ENCODE results near the gene HDAC11. TPM values are rescaled to one million over a fixed set of nuclear protein-coding genes. Genes with fewer than 3 reads are reported as not detected.

HDAC11 gene
- total and polyA plus RNA-seq, 8 donors, result 14.0 to 22.0 (median 20.8) TPM

- DNase-seq (no peak), ATAC-seq (no peak)
- TF ChIP-seq, protein P1, sequence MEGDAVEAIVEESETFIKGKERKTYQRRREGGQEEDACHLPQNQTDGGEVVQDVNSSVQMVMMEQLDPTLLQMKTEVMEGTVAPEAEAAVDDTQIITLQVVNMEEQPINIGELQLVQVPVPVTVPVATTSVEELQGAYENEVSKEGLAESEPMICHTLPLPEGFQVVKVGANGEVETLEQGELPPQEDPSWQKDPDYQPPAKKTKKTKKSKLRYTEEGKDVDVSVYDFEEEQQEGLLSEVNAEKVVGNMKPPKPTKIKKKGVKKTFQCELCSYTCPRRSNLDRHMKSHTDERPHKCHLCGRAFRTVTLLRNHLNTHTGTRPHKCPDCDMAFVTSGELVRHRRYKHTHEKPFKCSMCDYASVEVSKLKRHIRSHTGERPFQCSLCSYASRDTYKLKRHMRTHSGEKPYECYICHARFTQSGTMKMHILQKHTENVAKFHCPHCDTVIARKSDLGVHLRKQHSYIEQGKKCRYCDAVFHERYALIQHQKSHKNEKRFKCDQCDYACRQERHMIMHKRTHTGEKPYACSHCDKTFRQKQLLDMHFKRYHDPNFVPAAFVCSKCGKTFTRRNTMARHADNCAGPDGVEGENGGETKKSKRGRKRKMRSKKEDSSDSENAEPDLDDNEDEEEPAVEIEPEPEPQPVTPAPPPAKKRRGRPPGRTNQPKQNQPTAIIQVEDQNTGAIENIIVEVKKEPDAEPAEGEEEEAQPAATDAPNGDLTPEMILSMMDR (IDR thresholded peaks at IDR 0.05), result no peak
- peaks cover 0 to 8% of the 10 kb centered on the region in 2 donors for H3K27me3 ChIP-seq
- no peaks in the 10 kb centered on the region for H3K4me1 ChIP-seq
- intact Hi-C loops (cut with DNase I), result no loop called here
- H3K36me3 ChIP-seq, result no peaks in the 10 kb centered on the region
- no peak overlapping the region for H3K27ac ChIP-seq
- H3K4me3 ChIP-seq, result no peak overlapping the region
- no peaks in the 10 kb centered on the region for H3K9me3 ChIP-seq
These were observed 36.6 kb downstream of the HDAC11 start for GRCh38 chr3:13516760-13517135.

- peaks cover 0 to 8% of the 10 kb centered on the region in 2 donors for H3K27me3 ChIP-seq
- DNase-seq (peak in 1 of 4 donors; percentile 62), ATAC-seq (no peak)
- TF ChIP-seq, protein P1 (IDR thresholded peaks at IDR 0.05), result no peak
- H3K4me1 ChIP-seq, result no peaks in the 10 kb centered on the region
- no peaks in the 10 kb centered on the region for H3K9me3 ChIP-seq
- H3K36me3 ChIP-seq, result no peaks in the 10 kb centered on the region
- no peak overlapping the region for H3K27ac ChIP-seq
- intact Hi-C loops (cut with DNase I), result no loop called here
- no peak overlapping the region for H3K4me3 ChIP-seq
These were observed 37.3 kb downstream of the HDAC11 start for GRCh38 chr3:13517253-13517977.

GRCh38 chr3:13518516-13518953 lies 38.4 kb downstream of the HDAC11 start:
- Histone ChIP-seq H3K27me3 (peaks cover 0 to 8% of the 10 kb centered on the region in 2 donors), H3K4me1 (no peaks in the 10 kb centered on the region), H3K4me3 (no peak overlapping the region), H3K27ac (no peak overlapping the region), H3K9me3 (no peaks in the 10 kb centered on the region), H3K36me3 (no peaks in the 10 kb centered on the region)
- ATAC-seq (no peak), DNase-seq (peak in 2 of 4 donors; percentile 57 to 74)
- TF ChIP-seq, protein P1 (IDR thresholded peaks at IDR 0.05), result no peak
- intact Hi-C loops (cut with DNase I), result no loop called here

DNA sequence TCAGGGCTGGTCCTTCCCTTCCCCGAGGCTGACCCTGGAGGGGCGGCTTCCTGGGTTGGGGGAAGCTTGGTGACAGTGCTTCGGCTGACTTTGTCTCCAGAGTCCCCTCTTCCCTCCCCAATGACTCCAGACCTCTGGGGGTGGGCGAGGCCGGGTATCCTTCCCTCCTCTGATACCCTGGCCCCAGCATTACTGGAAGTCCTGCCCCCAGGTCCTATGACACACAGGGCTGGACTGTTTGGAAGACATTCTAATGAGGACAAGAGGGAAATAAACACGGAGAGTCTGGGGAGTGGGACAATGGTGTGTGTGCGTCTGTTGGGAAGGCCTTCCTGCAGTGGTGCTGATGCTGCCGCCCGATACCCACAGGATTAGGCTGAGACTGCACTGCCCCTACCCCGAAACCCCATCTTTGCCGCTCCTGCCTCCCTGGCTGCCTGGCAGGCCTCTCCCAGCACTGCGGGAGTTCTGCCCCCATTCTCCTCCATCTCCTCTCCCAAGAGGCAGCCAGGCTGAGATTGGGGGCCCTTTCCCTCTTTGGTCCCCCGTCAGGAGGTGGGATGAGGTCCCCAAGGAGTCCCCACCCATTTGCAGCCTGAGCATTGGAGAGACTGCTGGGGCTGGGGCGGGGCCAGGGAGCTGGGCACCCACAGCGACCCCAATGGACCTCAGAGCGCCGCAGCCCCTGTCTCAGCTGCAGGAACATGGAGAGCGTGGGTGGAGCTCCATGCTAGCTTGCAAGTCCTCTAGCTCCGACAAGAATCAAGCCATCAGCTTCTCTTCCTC lies 39.1 kb downstream of the HDAC11 start:
- ATAC-seq (no peak), DNase-seq (peak in 1 of 4 donors; percentile 41)
- H3K27me3 ChIP-seq, result peaks cover 0 to 8% of the 10 kb centered on the region in 2 donors
- no peak overlapping the region for H3K4me3 ChIP-seq
- no peaks in the 10 kb centered on the region for H3K4me1 ChIP-seq
- H3K27ac ChIP-seq, result no peak overlapping the region
- H3K9me3 ChIP-seq, result no peaks in the 10 kb centered on the region
- intact Hi-C loops (cut with DNase I), result no loop called here
- H3K36me3 ChIP-seq, result no peaks in the 10 kb centered on the region
- TF ChIP-seq, protein P1 (IDR thresholded peaks at IDR 0.05), result no peak

GRCh38 chr3:13520326-13520880 lies 40.3 kb downstream of the HDAC11 start:
- intact Hi-C loops (cut with DNase I), result no loop called here
- H3K27me3 ChIP-seq, result peaks cover 0 to 8% of the 10 kb centered on the region in 2 donors
- TF ChIP-seq, protein P1 (IDR thresholded peaks at IDR 0.05), result no peak
- H3K4me1 ChIP-seq, result no peaks in the 10 kb centered on the region
- peak in 1 of 4 donors; percentile 38 for DNase-seq
- ATAC-seq, result no peak
- H3K4me3 ChIP-seq, result no peak overlapping the region
- no peaks in the 10 kb centered on the region for H3K9me3 ChIP-seq
- no peaks in the 10 kb centered on the region for H3K36me3 ChIP-seq
- H3K27ac ChIP-seq, result no peak overlapping the region
